Renal pelvis (tissue), 12 donors: ENCODE data around the gene OR51B4. TPM values are rescaled to one million over a fixed set of nuclear protein-coding genes. Genes with fewer than 3 reads are reported as not detected.
"Not testable (repeated sequence)": the region's sequence is repeated elsewhere in the genome, so short reads cannot be mapped to it uniquely, and the experiment has no call there.

Source experiments
- DNase-seq: peaks from one replicate; pipeline ENCODE4 v3.0.0-alpha.2; 2013
- long read RNA-seq, 16 experiments: transcript quantifications; one replicate each; lab custom pipeline, GENCODE V29; 2026
- polyA plus RNA-seq, 3 donors: library from polyadenylated mRNA; unstranded; fragments of 120-200 nt; gene quantifications; one replicate each; pipeline ENCODE4 v1.2.1, GENCODE V29; 2013; ENCODE audit not compliant: insufficient read length in 3 of 3

Gene OR51B4
- polyA plus RNA-seq, result under 1 TPM; 0.09 to 0.24 (median 0.18) TPM
- long read RNA-seq, donor 1, result 0 reads
- long read RNA-seq, donor 2, result 0 reads
- long read RNA-seq, donor 3, result 0 reads
- long read RNA-seq, donor 4, result 0 reads
- long read RNA-seq, donor 5, result 0 reads
- long read RNA-seq, donor 6, result 0 reads
- long read RNA-seq, donor 7, result 0 reads
- long read RNA-seq, donor 8, result 0 reads
- long read RNA-seq, donor 9, result 0 reads
- long read RNA-seq, donor 10, result 0 reads
- long read RNA-seq, donor 11, result 0 reads
- long read RNA-seq, donor 12, result 0 reads
- long read RNA-seq, donor 13, result 0 reads
- long read RNA-seq, donor 14, result 0 reads
- long read RNA-seq, donor 15, result 0 reads
- long read RNA-seq, donor 16, result 0 reads

- no peak for DNase-seq
Measured at GRCh38 chr11:5301846-5302245, at the start of gene OR51B4. Gene OR51B4 (minus strand): TSS chr11:5301946. CDS start chr11:5301946, 0 bp downstream.

- DNase-seq, result no peak
Measured at GRCh38 chr11:5351208-5351607, 49.5 kb upstream of the OR51B4 start, which contains the start of gene OR51B6. Gene OR51B6 (plus strand): TSS chr11:5351508. CDS start chr11:5351508, 0 bp downstream.

- no peak for DNase-seq
Measured at GRCh38 chr11:5349550-5349949, 47.8 kb upstream of the OR51B4 start.

- DNase-seq, result no peak
Measured at GRCh38 chr11:5348551-5349194, 46.9 kb upstream of the OR51B4 start.

- no peak for DNase-seq
Measured at GRCh38 chr11:5345831-5346230, 44.1 kb upstream of the OR51B4 start.

- no peak for DNase-seq
Measured at GRCh38 chr11:5343474-5344335, 42.0 kb upstream of the OR51B4 start, which contains the start of gene OR51B5. Gene OR51B5 (minus strand): TSS chr11:5343524. CDS start chr11:5343524, 0 bp downstream.

- DNase-seq, result no peak
Measured at GRCh38 chr11:5339771-5340322, 38.1 kb upstream of the OR51B4 start.

GRCh38 chr11:5337253-5337652 is 35.5 kb upstream of the OR51B4 start:
- not testable (repeated sequence) for DNase-seq

GRCh38 chr11:5336331-5336730 is 34.6 kb upstream of the OR51B4 start:
- DNase-seq, result no peak

- DNase-seq, result no peak
Measured at GRCh38 chr11:5335170-5335569, 33.4 kb upstream of the OR51B4 start.

GRCh38 chr11:5324197-5324596 is 22.5 kb upstream of the OR51B4 start, which contains the start of gene OR51B2:
Gene OR51B2 (minus strand): TSS chr11:5324297. CDS start chr11:5324297, 0 bp downstream.
- no peak for DNase-seq

- DNase-seq, result no peak
Measured at GRCh38 chr11:5317292-5317691, 15.5 kb upstream of the OR51B4 start.

GRCh38 chr11:5313326-5314023 is 11.7 kb upstream of the OR51B4 start:
- not testable (repeated sequence) for DNase-seq

- no peak for DNase-seq
Measured at GRCh38 chr11:5310423-5310822, 8.7 kb upstream of the OR51B4 start.

- DNase-seq, result no peak
Measured at GRCh38 chr11:5307256-5308019, 5.7 kb upstream of the OR51B4 start.

- no peak for DNase-seq
Measured at GRCh38 chr11:5304046-5304445, 2.3 kb upstream of the OR51B4 start.

GRCh38 chr11:5303626-5304025 is 1.9 kb upstream of the OR51B4 start:
- no peak for DNase-seq

GRCh38 chr11:5300251-5300650 is 1.5 kb downstream of the OR51B4 start:
- DNase-seq, result no peak

GRCh38 chr11:5298451-5298850 is 3.3 kb downstream of the OR51B4 start:
- DNase-seq, result no peak

- no peak for DNase-seq
Measured at GRCh38 chr11:5297721-5298323, 3.9 kb downstream of the OR51B4 start.
